GM10266 (cell line): Measurements from ENCODE around the gene ADGRL3.

Experiments used
- DNase-seq: peaks from one replicate; pipeline ENCODE4 v3.0.0; 2012; ENCODE audit errors: extremely low spot score
- CTCF ChIP-seq: IDR thresholded peaks from 2 replicates; pipeline ENCODE4 v1.5.1; 2012; ENCODE audit warnings: mild to moderate bottlenecking, low read depth; ENCODE audit not compliant: control insufficient read depth, insufficient read depth; ENCODE audit errors: missing control alignments

ADGRL3 gene

DNA sequence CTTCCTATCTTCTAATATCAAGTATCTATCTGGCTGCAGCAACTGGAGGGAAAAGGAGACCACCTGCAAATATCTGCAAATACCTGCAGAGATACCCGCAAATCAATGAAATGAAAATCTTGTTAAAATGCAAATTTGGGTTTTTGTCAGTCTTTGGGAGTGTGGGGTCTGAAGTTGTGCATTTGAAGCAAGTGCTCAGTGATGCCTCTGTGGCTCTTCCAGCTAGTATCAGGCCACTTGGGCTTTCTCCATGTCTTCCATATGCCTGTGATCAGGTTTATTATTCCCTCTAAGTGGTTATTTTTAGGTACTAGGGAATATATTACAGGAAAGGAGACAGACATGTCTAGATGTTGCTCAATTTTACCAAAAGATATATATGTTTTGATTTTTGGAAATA is 880.3 kb downstream of the ADGRL3 start:
- TF ChIP-seq CTCF: no peak
- no peak for DNase-seq

GRCh38 chr4:62087706-62088105 is 887.6 kb downstream of the ADGRL3 start:
- TF ChIP-seq CTCF: no peak
- no peak for DNase-seq

DNA sequence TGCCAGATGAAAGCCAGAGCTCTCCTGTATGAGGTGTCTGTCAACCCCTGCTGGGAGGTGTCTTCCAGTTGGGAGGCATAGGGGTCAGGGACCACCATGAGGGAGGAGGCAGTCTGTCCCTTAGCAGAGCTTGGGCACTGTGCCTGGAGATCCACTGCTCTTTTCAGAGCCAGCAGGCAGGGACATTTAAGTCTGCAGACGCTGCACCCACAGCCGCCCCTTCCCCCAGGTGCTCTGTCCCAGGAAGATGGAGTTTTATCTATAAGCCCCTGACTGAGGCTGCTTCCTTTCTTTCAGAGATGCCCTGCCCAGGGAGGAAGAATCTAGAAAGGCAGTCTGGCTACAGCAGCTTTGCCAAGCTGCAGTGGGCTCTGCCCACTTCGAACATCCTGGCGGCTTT is 893.6 kb downstream of the ADGRL3 start:
- no peak for DNase-seq
- no peak for TF ChIP-seq CTCF

GRCh38 chr4:62096881-62097280 is 896.8 kb downstream of the ADGRL3 start:
- no peak for DNase-seq
- no peak for TF ChIP-seq CTCF

DNA sequence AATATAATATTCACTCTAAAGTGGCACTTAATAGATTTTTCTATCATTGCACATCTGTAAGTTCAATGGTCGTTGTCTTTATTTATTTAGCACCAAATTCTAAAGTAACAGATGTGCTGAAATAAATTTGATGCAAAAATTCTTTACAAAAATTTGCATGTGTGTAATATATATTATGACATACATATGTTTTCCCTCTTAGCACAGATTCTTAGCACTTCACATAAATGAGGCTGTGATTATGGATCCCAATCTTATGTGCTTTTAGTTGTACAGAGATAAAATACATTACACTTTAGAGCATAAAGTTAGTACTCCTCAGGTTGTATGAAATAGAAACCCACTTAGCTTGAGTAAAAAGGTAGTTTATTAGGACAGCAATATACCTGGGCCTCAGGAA is 915.1 kb downstream of the ADGRL3 start:
- no peak for TF ChIP-seq CTCF
- no peak for DNase-seq

DNA sequence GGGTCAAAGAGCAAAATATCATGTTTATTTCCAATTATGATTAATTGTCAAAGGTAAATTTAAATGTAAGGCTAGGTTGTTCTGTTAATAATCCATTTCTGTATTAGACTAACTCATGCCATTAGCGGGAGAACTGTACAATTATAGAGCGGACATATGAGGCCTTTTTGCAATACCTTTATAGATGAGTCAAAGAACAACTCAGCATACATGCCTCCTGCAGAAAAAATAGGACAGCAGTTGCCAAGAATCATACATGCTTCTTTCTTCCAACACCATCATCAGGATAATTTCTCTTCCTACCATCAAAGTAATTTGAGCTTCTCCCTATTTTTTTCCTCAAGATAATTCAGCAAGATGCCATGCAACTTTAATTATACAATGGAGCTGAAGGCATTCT is 917.8 kb downstream of the ADGRL3 start:
- DNase-seq: no peak
- TF ChIP-seq CTCF: no peak

GRCh38 chr4:62118558-62118957 is 918.4 kb downstream of the ADGRL3 start:
- DNase-seq: no peak
- TF ChIP-seq CTCF: no peak
